HepG2 (cell line): Measurements from ENCODE around the gene PCDHGB2. TPM values are rescaled to one million over a fixed set of nuclear protein-coding genes. Genes with fewer than 3 reads are reported as not detected.

Experiments
- ATAC-seq: fragments of 200-7000 bp; cut with Tn5 transposase; 3 replicates; pipeline ENCODE4 v1.9.1; 2020; ENCODE audit warnings: mild to moderate bottlenecking, moderate library complexity
- BruUV-seq: library from RNA; stranded (reverse); fragments of 400-500 nt; replicated peaks from 2 replicates; lab custom pipeline; 2021; lab: Mats Ljungman, UMichigan
- CTCF ChIA-PET: fragments of 300-600 bp; formaldehyde crosslinking; extraction: SDS; loops from one replicate; lab custom pipeline; 2021; ENCODE audit warnings: low total read pairs, inconsistent platforms, low intra/inter-chr PET ratio; lab: Yijun Ruan, JAX
- POLR2A ChIA-PET: fragments of 350-600 bp; sonication (Branson Sonifier 250); formaldehyde crosslinking; loops from one replicate; lab custom pipeline; 2020; ENCODE audit warnings: antibody characterized with exemption, inconsistent platforms; lab: Yijun Ruan, JAX
- DNase-seq: peaks from one replicate; pipeline ENCODE4 v3.0.0-alpha.2; 2015; ENCODE audit warnings: low spot score
- FAIRE-seq: peaks from 3 replicates; lab custom pipeline; 2011; peaks lifted over from hg19 to GRCh38; lab: Jason Lieb, UNC
- H2AFZ ChIP-seq: one replicate; pipeline ENCODE4 v1.6.1; 2011; ENCODE audit warnings: low read length, inconsistent platforms
- H3K27ac ChIP-seq: fragments of 300-600 bp; 3 replicates; pipeline ENCODE4 v1.8.0; 2011; ENCODE audit warnings: mixed run types, mild to moderate bottlenecking, mixed read lengths, low read length, inconsistent platforms; ENCODE audit not compliant: insufficient read depth; ENCODE audit errors: extremely low read length
- H3K27me3 ChIP-seq, 2 experiments: fragments of 200-600 bp in 1 of 2; 2 replicates in 1 of 2; 3 replicates in 1 of 2; pipeline versions ENCODE4 v1.6.0 to v1.8.0; 2011; ENCODE audit warnings: low read length in 2 of 2, mild to moderate bottlenecking in 2 of 2, moderate library complexity in 2 of 2, inconsistent platforms in 1 of 2; ENCODE audit not compliant: insufficient read depth in 2 of 2, control insufficient read depth in 1 of 2
- H3K36me3 ChIP-seq, 2 experiments: fragments of 200-600 bp in 1 of 2; replicated peaks in 1 of 2; 2 replicates in 1 of 2; 3 replicates in 1 of 2; pipeline versions ENCODE4 v1.5.1 to v1.8.0; 2011; ENCODE audit warnings: low read length in 2 of 2, inconsistent platforms in 1 of 2; ENCODE audit not compliant: insufficient read depth in 2 of 2, control insufficient read depth in 1 of 2
- H3K4me1 ChIP-seq: 2 replicates; pipeline ENCODE4 v1.5.1; 2012; ENCODE audit warnings: low read length, inconsistent platforms; ENCODE audit not compliant: insufficient read depth
- H3K4me2 ChIP-seq: 2 replicates; pipeline ENCODE4 v1.6.0; 2011; ENCODE audit warnings: low read depth, low read length, inconsistent platforms
- H3K4me3 ChIP-seq, 3 experiments: fragments of 200-600 bp in 1 of 3; sonication (generic), shearing (Covaris generic) in 1 of 3; replicated peaks in 1 of 3; 2 replicates each; pipeline ENCODE4 v1.5.1; 2011 to 2016; ENCODE audit warnings: low read length in 3 of 3, inconsistent platforms in 2 of 3, low read depth in 2 of 3, mild to moderate bottlenecking in 2 of 3, control low read depth in 1 of 3, mixed read lengths in 1 of 3; ENCODE audit not compliant: insufficient read depth in 1 of 3
- H3K79me2 ChIP-seq: one replicate; pipeline ENCODE4 v1.6.1; 2011; ENCODE audit warnings: low read length, inconsistent platforms; ENCODE audit not compliant: insufficient read depth
- H3K9ac ChIP-seq: 2 replicates; pipeline ENCODE4 v1.6.0; 2011; ENCODE audit warnings: mild to moderate bottlenecking, low read depth, low read length, inconsistent platforms; ENCODE audit not compliant: insufficient read depth
- H3K9me3 ChIP-seq: 2 replicates; pipeline ENCODE4 v1.5.1; 2012; ENCODE audit warnings: mild to moderate bottlenecking, low read length
- H4K20me1 ChIP-seq: 2 replicates; pipeline ENCODE4 v1.6.0; 2011; ENCODE audit warnings: inconsistent platforms, mild to moderate bottlenecking, low read length, moderate library complexity; ENCODE audit not compliant: insufficient read depth
- FLYWCH1 ChIP-seq: sonication (generic); formaldehyde crosslinking; IDR thresholded peaks from 2 replicates; pipeline ENCODE4 v1.8.1; 2023; ENCODE audit warnings: mild to moderate bottlenecking, missing genetic modification reagents
- FOXK1 ChIP-seq: sonication (generic); formaldehyde crosslinking; IDR thresholded peaks from 2 replicates; pipeline ENCODE4 v1.4.0; 2020; ENCODE audit warnings: low read depth, missing genetic modification reagents, borderline replicate concordance
- KLF12 ChIP-seq: sonication (generic); formaldehyde crosslinking; IDR thresholded peaks from 2 replicates; pipeline ENCODE4 v1.4.0; 2020; ENCODE audit warnings: missing genetic modification reagents, borderline replicate concordance
- MAFK ChIP-seq, 2 experiments: IDR thresholded peaks in 1 of 2; conservative IDR thresholded peaks in 1 of 2; 2 replicates each; pipeline ENCODE4 v1.6.1; 2011; ENCODE audit warnings: improper control_type of control experiment in 2 of 2, low read length in 2 of 2
- NFE2 ChIP-seq: sonication (generic); formaldehyde crosslinking; IDR thresholded peaks from 2 replicates; pipeline ENCODE4 v1.4.0; 2020; ENCODE audit warnings: missing genetic modification reagents
- RARA ChIP-seq: IDR thresholded peaks from 2 replicates; pipeline ENCODE4 v1.6.1; 2016; ENCODE audit warnings: missing genetic modification reagents, missing compliant biosample characterization
- RARG ChIP-seq: sonication (generic); formaldehyde crosslinking; IDR thresholded peaks from 2 replicates; pipeline ENCODE4 v1.4.0; 2020; ENCODE audit warnings: low read depth, mild to moderate bottlenecking, missing genetic modification reagents
- RBFOX2 ChIP-seq: fragments of 200-400 bp; formaldehyde crosslinking; IDR thresholded peaks from 2 replicates; pipeline ENCODE4 v1.6.1; 2017; ENCODE audit warnings: low read depth, mild to moderate bottlenecking, low read length
- SSRP1 ChIP-seq: IDR thresholded peaks from 2 replicates; pipeline ENCODE4 v1.6.1; 2016; ENCODE audit warnings: control low read depth
- THAP9 ChIP-seq: sonication (generic); formaldehyde crosslinking; IDR thresholded peaks from 2 replicates; pipeline ENCODE4; 2020; ENCODE audit warnings: missing genetic modification reagents, mild to moderate bottlenecking, borderline replicate concordance
- TOPORS ChIP-seq: sonication (generic); formaldehyde crosslinking; IDR thresholded peaks from 2 replicates; pipeline ENCODE4 v1.8.0; 2023; ENCODE audit warnings: mild to moderate bottlenecking, missing genetic modification reagents
- ZBTB37 ChIP-seq: sonication (generic); formaldehyde crosslinking; IDR thresholded peaks from 2 replicates; pipeline ENCODE4 v1.4.0; 2020; ENCODE audit warnings: mild to moderate bottlenecking, missing genetic modification reagents
- ZNF329 ChIP-seq: sonication (generic); formaldehyde crosslinking; IDR thresholded peaks from 2 replicates; pipeline ENCODE4 v1.9.0; 2021; ENCODE audit warnings: low read depth, mild to moderate bottlenecking, missing genetic modification reagents
- ZNF775 ChIP-seq: sonication (generic); formaldehyde crosslinking; IDR thresholded peaks from 2 replicates; pipeline ENCODE4 v1.4.0; 2020; ENCODE audit warnings: missing genetic modification reagents, mild to moderate bottlenecking, moderate library complexity, borderline replicate concordance
- ZNF788 ChIP-seq: sonication (generic); formaldehyde crosslinking; IDR thresholded peaks from 2 replicates; pipeline ENCODE4 v1.5.0; 2020; ENCODE audit warnings: mild to moderate bottlenecking, missing genetic modification reagents, borderline replicate concordance
- ZSCAN20 ChIP-seq: sonication (generic); formaldehyde crosslinking; IDR thresholded peaks from 2 replicates; pipeline ENCODE4 v1.4.0; 2020; ENCODE audit warnings: missing genetic modification reagents, mild to moderate bottlenecking, borderline replicate concordance
- WGBS: methylation state at CpG from one replicate; pipeline ENCODE4 v1.1.6; 2017; ENCODE audit warnings: low lambda C conversion rate; 5-methylcytosine and 5-hydroxymethylcytosine counted together
- in situ Hi-C: cut with HindIII; loops from 2 replicates; pipeline ENCODE4 v1.10.0; 2017; ENCODE audit warnings: low pct_unique_long_range_greater_than_20kb; ENCODE audit not compliant: extremely low pct_ligation_motif_present
- intact Hi-C: fragments of 100-400 bp; cut with micrococcal nuclease; formaldehyde crosslinking; loops from one replicate; pipeline ENCODE4 v1.10.0; 2022; ENCODE audit not compliant: unreplicated experiment
- polyA plus RNA-seq, 8 experiments: library from polyadenylated mRNA; depleted of rRNA in 3 of 8; stranded (reverse) in 7 of 8; unstranded in 1 of 8; fragments of >200 nt; fragmentation: Illumina TruSeq in 4 of 8; extraction: Trizol in 4 of 8; gene quantifications; 2 replicates each; pipeline versions ENCODE4 v1.2.1 to v1.2.3, GENCODE V29; 2011 to 2016; ENCODE audit warnings: low read depth in 4 of 8, missing spikeins in 1 of 8, mixed read lengths in 1 of 8; ENCODE audit not compliant: insufficient read depth in 1 of 8
- total RNA-seq, 5 experiments: library from RNA; depleted of rRNA; stranded (reverse); fragments of >200 nt; fragmentation: Illumina TruSeq; extraction: Trizol; gene quantifications; 2 replicates each; pipeline ENCODE4 v1.2.3, GENCODE V29; 2016; ENCODE audit warnings: low read depth in 1 of 5
- TF ChIP-seq, protein P1 (sequence below): IDR thresholded peaks from 2 replicates; pipeline ENCODE4 v1.6.1; 2016; ENCODE audit warnings: control low read depth

Gene PCDHGB2
- total and polyA plus RNA-seq, 2 of the 13 experiments (the other 11 are each of a cell fraction or from before 2014, with no cell fraction given): 0.64 to 0.82 TPM

- no peaks in the 10 kb centered on the region for H3K79me2 ChIP-seq
- intact Hi-C loops: no loop called here
- H3K36me3 ChIP-seq: no peaks in the 10 kb centered on the region
- no peaks in the 10 kb centered on the region for H4K20me1 ChIP-seq
- POLR2A ChIA-PET: no interaction called here
- CTCF ChIA-PET: no interaction called here
- no peak within 1 kb of the TSS for H3K9ac ChIP-seq
- TF ChIP-seq RBFOX2 (no peak), RARA (CRISPR knock-in tag) (no peak), SSRP1 (CRISPR knock-in tag) (no peak), FLYWCH1 (no peak), ZBTB37 (CRISPR knock-in tag) (no peak), ZNF775 (no peak), THAP9 (no peak), RARG (no peak), FOXK1 (no peak), NFE2 (CRISPR knock-in tag) (no peak), TOPORS (no peak), KLF12 (CRISPR knock-in tag) (no peak), MAFK (conservative IDR thresholded peaks at IDR 0.05 in 1 of 2, IDR thresholded peaks at IDR 0.05 in 1 of 2; ENCODE audit: low read length in 2 of 2) (no peak), ZNF788 (CRISPR knock-in tag) (no peak), ZNF329 (CRISPR knock-in tag) (no peak), ZSCAN20 (no peak)
- TF ChIP-seq, protein P1, sequence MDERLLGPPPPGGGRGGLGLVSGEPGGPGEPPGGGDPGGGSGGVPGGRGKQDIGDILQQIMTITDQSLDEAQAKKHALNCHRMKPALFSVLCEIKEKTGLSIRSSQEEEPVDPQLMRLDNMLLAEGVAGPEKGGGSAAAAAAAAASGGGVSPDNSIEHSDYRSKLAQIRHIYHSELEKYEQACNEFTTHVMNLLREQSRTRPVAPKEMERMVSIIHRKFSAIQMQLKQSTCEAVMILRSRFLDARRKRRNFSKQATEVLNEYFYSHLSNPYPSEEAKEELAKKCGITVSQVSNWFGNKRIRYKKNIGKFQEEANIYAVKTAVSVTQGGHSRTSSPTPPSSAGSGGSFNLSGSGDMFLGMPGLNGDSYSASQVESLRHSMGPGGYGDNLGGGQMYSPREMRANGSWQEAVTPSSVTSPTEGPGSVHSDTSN: no peak
- TF ChIP-seq, all 625 proteins: peak for 0
- Histone ChIP-seq H3K27ac (no peak within 1 kb of the TSS), H3K4me3 (no peak within 1 kb of the TSS), H3K27me3 (no peaks in the 10 kb centered on the region), H3K9me3 (peaks cover 54% of the 10 kb centered on the region), H2AFZ (no peak within 1 kb of the TSS), H3K4me1 (no peaks in the 10 kb centered on the region), H3K4me2 (no peak within 1 kb of the TSS)
- ATAC-seq: no peak
- 74% methylated on average over 30 of the region's 34 CpGs for whole genome bisulfite sequencing
- DNase-seq: no peak
- FAIRE-seq: no peak
- BruUV-seq: no TSS peak
- in situ Hi-C loops: no loop called here
These were observed 4.3 kb downstream of the PCDHGB2 start, which contains the start of gene PCDHGA5 for GRCh38 chr5:141363952-141364660. TSS of gene PCDHGA5 (plus strand) at chr5:141364162. CDS start at chr5:141364331, 169 bp downstream.
